Osteocyte (in vitro differentiated cells): ENCODE measurements around the gene WFDC11. TPM values are rescaled to one million over a fixed set of nuclear protein-coding genes. Genes with fewer than 3 reads are reported as not detected.
"Not testable (repeated sequence)": the region's sequence is repeated elsewhere in the genome, so short reads cannot be mapped to it uniquely, and the experiment has no call there.

ENCODE experiments used
- DNase-seq: peaks from one replicate; pipeline ENCODE4 v3.0.0; 2021; ENCODE audit warnings: mixed read lengths; ENCODE audit not compliant: unreplicated experiment; ENCODE audit errors: extremely low spot score
- H3K27ac Mint-ChIP-seq: one replicate; pipeline ENCODE4 v1.8.0; 2021; ENCODE audit warnings: mild to moderate bottlenecking, mixed read lengths; ENCODE audit not compliant: unreplicated experiment
- H3K27me3 Mint-ChIP-seq: one replicate; pipeline ENCODE4 v1.8.0; 2021; ENCODE audit warnings: mixed read lengths; ENCODE audit not compliant: unreplicated experiment
- H3K36me3 Mint-ChIP-seq: one replicate; pipeline ENCODE4 v1.8.0; 2021; ENCODE audit warnings: mixed read lengths; ENCODE audit not compliant: unreplicated experiment
- H3K4me1 Mint-ChIP-seq: one replicate; pipeline ENCODE4 v1.8.0; 2021; ENCODE audit warnings: mixed read lengths; ENCODE audit not compliant: unreplicated experiment
- H3K4me3 Mint-ChIP-seq: one replicate; pipeline ENCODE4 v1.8.0; 2021; ENCODE audit warnings: mild to moderate bottlenecking, moderate library complexity, mixed read lengths; ENCODE audit not compliant: unreplicated experiment
- H3K9me3 Mint-ChIP-seq: one replicate; pipeline ENCODE4 v1.8.0; 2021; ENCODE audit warnings: mixed read lengths; ENCODE audit not compliant: unreplicated experiment
- total RNA-seq: library from RNA; stranded (reverse); gene quantifications from 2 replicates; pipeline ENCODE4 v1.2.1, GENCODE V29; 2021
- TF ChIP-seq, protein P1 (sequence below): fragments of 200-600 bp; sonication (generic); IDR thresholded peaks from 2 replicates; pipeline ENCODE4 v1.5.0; 2021; ENCODE audit warnings: antibody characterized with exemption, mild to moderate bottlenecking, moderate library complexity

Gene WFDC11
- total RNA-seq, 1 donor from 2014 or later = not detected

DNA sequence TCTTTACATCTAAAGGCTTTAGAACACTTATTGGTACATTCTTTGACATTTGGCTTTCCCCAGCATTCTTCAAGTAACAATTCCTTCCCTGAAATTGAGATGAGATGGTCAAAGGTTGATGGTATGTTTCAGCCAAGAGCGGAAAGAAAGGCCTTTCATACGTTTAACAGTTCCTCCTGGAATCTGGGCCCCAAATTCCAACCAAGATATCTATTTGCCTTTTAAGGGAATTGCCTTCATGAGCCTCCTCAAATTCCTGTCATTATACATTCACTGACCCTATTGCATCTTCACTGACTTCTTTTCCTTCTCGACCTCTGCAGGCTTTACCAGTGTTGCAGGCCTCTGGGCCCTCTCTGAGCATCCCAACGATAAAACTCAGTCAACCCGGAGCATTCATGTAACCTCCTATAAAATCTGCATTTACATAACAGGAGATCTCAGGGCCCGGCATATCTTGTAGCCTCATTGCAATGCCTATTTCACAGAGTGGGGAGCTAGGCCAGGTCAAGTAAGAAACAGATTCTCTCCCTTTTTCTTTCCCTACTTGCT is 20.7 kb downstream of the WFDC11 start:
- H3K27me3 Mint-ChIP-seq = peaks cover 3% of the 10 kb centered on the region
- no peak for DNase-seq
- TF ChIP-seq, protein P1, sequence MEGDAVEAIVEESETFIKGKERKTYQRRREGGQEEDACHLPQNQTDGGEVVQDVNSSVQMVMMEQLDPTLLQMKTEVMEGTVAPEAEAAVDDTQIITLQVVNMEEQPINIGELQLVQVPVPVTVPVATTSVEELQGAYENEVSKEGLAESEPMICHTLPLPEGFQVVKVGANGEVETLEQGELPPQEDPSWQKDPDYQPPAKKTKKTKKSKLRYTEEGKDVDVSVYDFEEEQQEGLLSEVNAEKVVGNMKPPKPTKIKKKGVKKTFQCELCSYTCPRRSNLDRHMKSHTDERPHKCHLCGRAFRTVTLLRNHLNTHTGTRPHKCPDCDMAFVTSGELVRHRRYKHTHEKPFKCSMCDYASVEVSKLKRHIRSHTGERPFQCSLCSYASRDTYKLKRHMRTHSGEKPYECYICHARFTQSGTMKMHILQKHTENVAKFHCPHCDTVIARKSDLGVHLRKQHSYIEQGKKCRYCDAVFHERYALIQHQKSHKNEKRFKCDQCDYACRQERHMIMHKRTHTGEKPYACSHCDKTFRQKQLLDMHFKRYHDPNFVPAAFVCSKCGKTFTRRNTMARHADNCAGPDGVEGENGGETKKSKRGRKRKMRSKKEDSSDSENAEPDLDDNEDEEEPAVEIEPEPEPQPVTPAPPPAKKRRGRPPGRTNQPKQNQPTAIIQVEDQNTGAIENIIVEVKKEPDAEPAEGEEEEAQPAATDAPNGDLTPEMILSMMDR = no peak
- H3K27ac Mint-ChIP-seq = no peak overlapping the region
- H3K4me1 Mint-ChIP-seq = no peaks in the 10 kb centered on the region
- H3K9me3 Mint-ChIP-seq = no peaks in the 10 kb centered on the region
- no peak overlapping the region for H3K4me3 Mint-ChIP-seq
- no peaks in the 10 kb centered on the region for H3K36me3 Mint-ChIP-seq

DNA sequence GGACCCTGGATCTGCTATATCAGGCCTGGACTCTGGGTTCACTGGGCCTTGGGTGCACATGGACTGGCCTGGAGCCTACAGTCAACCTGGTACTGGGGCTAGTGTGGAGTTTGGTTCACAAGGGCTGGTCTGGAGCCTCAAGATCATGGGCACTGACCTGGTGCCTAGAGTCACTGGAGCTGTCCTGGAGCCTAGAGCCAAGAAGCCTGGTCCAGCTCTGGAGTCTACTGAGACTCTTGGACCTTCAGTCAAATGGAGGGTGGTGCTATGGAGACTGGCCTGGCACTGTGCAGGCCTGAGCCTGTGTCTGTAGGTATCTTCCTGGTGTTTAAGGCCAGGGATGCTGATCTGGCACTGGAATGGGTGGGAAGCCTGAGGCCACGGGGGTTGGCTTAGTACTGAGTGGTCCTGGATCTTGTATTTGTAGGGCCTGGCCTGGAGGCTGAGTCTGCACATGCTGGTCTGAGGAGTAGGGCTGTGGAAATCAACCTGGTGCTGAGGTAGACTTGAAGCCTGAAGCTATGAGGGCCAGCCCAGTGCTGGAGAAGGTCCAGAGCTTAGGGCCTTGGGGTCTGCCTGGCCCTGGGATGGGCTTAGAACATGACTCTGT is 22.5 kb downstream of the WFDC11 start:
- no peak for DNase-seq
- H3K36me3 Mint-ChIP-seq = no peaks in the 10 kb centered on the region
- no peaks in the 10 kb centered on the region for H3K4me1 Mint-ChIP-seq
- no peaks in the 10 kb centered on the region for H3K9me3 Mint-ChIP-seq
- no peak overlapping the region for H3K4me3 Mint-ChIP-seq
- TF ChIP-seq, protein P1 = no peak
- H3K27ac Mint-ChIP-seq = no peak overlapping the region
- H3K27me3 Mint-ChIP-seq = peaks cover 3% of the 10 kb centered on the region

DNA sequence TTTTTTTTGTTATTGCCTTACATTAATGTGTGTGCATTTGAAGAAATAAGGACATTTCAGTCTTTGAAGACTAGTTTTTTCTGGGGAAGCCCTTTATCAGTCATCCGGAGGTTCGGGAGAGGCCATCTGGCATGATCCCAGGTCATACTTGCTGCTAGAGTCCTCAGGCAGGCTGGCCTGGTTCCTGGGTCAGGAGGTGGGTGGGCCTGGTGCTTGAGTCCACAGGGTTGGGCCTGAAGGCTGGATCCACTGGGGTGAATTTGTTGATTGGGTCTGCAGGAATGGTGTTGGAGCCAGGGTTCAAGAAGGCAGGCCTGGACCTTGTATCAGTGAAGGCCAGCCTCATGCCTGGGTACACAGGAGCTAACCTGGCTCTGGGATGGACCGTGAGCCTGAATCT is 23.2 kb downstream of the WFDC11 start:
- Mint-ChIP-seq H3K4me3 (no peak overlapping the region), H3K36me3 (no peaks in the 10 kb centered on the region), H3K9me3 (no peaks in the 10 kb centered on the region), H3K27me3 (peaks cover 3% of the 10 kb centered on the region), H3K27ac (no peak overlapping the region), H3K4me1 (no peaks in the 10 kb centered on the region)
- TF ChIP-seq, protein P1 = no peak
- no peak for DNase-seq

DNA sequence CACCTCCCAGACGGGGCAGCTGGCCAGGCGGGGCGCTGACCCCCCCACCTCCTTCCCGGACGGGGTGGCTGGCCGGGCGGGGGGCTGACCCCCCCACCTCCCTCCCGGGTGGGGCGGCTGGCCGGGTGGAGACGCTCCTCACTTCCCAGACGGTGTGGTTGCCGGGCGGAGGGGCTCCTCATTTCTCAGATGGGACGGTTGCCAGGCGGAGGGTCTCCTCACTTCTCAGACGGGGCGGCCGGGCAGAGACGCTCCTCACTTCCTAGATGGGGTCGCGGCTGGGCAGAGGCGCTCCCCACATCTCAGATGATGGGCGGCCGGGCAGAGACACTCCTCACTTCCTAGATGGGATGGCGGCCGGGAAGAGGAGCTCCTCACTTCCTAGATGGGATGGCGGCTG is 24.2 kb downstream of the WFDC11 start:
- not testable (repeated sequence) for DNase-seq, H3K4me3 Mint-ChIP-seq, H3K9me3 Mint-ChIP-seq, H3K36me3 Mint-ChIP-seq, H3K27me3 Mint-ChIP-seq, H3K27ac Mint-ChIP-seq, H3K4me1 Mint-ChIP-seq

DNA sequence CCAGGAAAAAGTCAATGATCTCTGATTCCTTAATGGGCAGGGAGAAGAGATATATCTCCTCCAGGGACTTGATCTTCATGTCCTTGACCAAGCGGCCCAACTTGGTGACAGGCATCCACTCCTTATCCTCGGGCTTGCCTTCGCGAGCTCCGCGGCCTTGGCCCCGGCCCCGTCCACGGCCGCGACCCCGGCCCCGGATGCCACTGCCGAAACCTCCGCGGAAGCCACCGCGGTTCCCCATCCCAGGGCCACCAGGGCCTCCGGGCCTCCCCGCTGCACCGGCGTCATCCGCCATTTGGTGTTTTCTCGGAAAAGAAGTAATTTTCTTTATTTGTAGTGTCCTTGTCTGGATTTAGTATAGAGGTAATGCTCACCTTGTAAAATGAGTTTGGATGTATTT is 29.0 kb downstream of the WFDC11 start:
- H3K9me3 Mint-ChIP-seq, H3K4me1 Mint-ChIP-seq, H3K4me3 Mint-ChIP-seq, H3K36me3 Mint-ChIP-seq, DNase-seq, H3K27me3 Mint-ChIP-seq, H3K27ac Mint-ChIP-seq: not testable (repeated sequence)

DNA sequence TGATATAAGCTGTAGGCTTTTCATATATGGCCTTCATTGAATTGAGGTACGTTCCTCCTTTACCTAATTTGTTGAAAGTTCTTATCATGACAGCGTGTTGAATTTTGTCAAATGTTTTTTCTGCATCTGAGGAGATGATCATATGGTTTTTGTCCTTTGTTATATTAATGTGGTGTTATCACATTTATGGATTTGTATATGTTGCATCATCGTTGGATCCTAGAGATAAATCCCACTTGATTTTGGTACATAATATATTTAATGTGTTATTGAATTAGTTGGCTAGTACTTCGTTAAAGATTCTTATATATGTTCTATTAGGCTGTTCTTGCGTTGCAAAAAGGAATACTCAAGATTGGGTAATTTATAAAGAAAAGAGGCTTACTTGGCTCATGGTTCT is 30.4 kb downstream of the WFDC11 start:
- no peak for DNase-seq
- Mint-ChIP-seq H3K9me3 (no peaks in the 10 kb centered on the region), H3K27me3 (peaks cover 3% of the 10 kb centered on the region), H3K36me3 (no peaks in the 10 kb centered on the region), H3K4me3 (no peak overlapping the region), H3K4me1 (no peaks in the 10 kb centered on the region), H3K27ac (no peak overlapping the region)
- TF ChIP-seq, protein P1 = no peak
